RWPE1 (cell line): ENCODE data around the gene GCK.

ENCODE experiments used
- CTCF ChIA-PET: fragments of 350-600 bp; sonication (Branson Sonifier 250); formaldehyde crosslinking; extraction: SDS; loops from one replicate; lab custom pipeline; 2021; lab: Yijun Ruan, JAX
- POLR2A ChIA-PET: fragments of 400-600 bp; formaldehyde crosslinking; extraction: SDS; loops from one replicate; lab custom pipeline; 2020; ENCODE audit warnings: antibody characterized with exemption; ENCODE audit not compliant: low non-redundant PET; lab: Yijun Ruan, JAX
- DNase-seq: peaks from one replicate; pipeline ENCODE4 v3.0.0; 2012; ENCODE audit warnings: low spot score
- H3K27ac ChIP-seq: fragments of 450-650 bp; 2 replicates; pipeline ENCODE4 v1.5.1; 2017
- CTCF ChIP-seq: fragments of 450-650 bp; conservative IDR thresholded peaks from 2 replicates; pipeline ENCODE4 v1.5.1; 2017; ENCODE audit warnings: low read depth, mild to moderate bottlenecking

GCK gene

DNA sequence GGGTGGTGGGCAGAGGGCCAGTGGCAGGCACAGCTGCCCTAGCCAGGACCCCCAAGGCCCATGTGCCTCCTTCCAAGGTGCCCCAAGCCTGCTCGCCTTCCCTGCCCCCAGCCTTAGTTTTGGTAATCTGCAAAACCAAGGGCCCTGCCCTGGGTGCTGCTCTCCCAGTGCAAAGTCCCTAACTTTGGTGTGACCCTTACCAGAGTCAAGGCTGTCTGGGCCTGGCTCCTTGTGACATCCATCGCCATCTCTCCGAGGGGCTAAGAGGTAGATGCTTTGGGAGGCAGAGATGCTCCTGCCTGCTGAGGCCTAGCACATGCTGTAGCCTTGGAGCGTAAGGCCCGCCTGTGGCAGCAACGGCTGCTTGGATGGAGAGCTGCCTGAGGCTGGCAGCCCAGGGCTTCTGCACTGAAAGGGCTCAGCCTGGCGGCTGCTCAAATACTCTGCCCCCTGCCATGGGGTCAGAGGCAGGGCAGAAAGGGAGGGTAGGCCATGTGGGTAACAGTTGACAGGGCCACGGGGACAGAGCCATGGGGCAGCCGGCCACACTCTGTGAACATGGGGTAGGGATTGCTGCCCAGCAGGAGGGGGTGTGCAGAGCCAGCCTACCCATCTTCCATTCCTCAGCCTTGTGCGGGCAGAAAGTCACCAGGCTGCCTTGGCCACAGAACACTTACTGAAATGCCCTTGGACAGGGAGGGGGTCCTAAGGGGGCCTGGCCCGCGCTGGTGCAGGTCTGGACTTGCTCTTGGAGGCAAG lies 30.2 kb downstream of the GCK start:
- no peak overlapping the region for H3K27ac ChIP-seq
- CTCF ChIA-PET, result no interaction called here
- POLR2A ChIA-PET, result no interaction called here
- TF ChIP-seq CTCF, result no peak
- DNase-seq, result no peak

GRCh38 chr7:44158096-44158872 lies 31.0 kb downstream of the GCK start:
- ChIA-PET POLR2A (no interaction called here), CTCF (no interaction called here)
- no peak for TF ChIP-seq CTCF
- DNase-seq, result no peak
- H3K27ac ChIP-seq, result no peak overlapping the region

- DNase-seq, result no peak
- TF ChIP-seq CTCF, result no peak
- CTCF ChIA-PET, result interaction anchor here (0.6 to 1.2 kb wide), 4 partner anchors 12 to 468 kb away, joined by 3 to 4 read pairs (median 4); no protein-coding TSS in a partner anchor
- no peak overlapping the region for H3K27ac ChIP-seq
- POLR2A ChIA-PET, result no interaction called here
Observed at GRCh38 chr7:44157116-44158080, 31.8 kb downstream of the GCK start.

GRCh38 chr7:44156453-44157010 lies 32.7 kb downstream of the GCK start:
- no peak for DNase-seq
- CTCF ChIA-PET, result interaction anchor here (0.6 to 1.2 kb wide), 3 partner anchors 22 to 467 kb away, joined by 3 to 4 read pairs (median 4); no protein-coding TSS in a partner anchor
- POLR2A ChIA-PET, result no interaction called here

More at GRCh38 chr7:44156453-44157010, 32.7 kb downstream of the GCK start:
- H3K27ac ChIP-seq, result no peak overlapping the region
- TF ChIP-seq CTCF, result no peak
